ENCODE data around the gene PDZD2. TPM values are rescaled to one million over a fixed set of nuclear protein-coding genes. Genes with fewer than 3 reads are reported as not detected.

The PDZD2 gene
- total RNA-seq, 1 donor from 2014 or later: 0.65 TPM

- Mint-ChIP-seq H3K27me3 (ENCODE audit: low read depth) (peaks cover 6% of the 10 kb centered on the region), H3K9me3 (no peaks in the 10 kb centered on the region), H3K27ac (ENCODE audit: unreplicated experiment) (no peak overlapping the region), H3K4me3 (no peak overlapping the region), H3K4me1 (no peaks in the 10 kb centered on the region), H3K36me3 (ENCODE audit: low read depth) (no peaks in the 10 kb centered on the region)
- DNase-seq (ENCODE audit: low read depth, low spot score): no peak
- TF ChIP-seq, protein P1, sequence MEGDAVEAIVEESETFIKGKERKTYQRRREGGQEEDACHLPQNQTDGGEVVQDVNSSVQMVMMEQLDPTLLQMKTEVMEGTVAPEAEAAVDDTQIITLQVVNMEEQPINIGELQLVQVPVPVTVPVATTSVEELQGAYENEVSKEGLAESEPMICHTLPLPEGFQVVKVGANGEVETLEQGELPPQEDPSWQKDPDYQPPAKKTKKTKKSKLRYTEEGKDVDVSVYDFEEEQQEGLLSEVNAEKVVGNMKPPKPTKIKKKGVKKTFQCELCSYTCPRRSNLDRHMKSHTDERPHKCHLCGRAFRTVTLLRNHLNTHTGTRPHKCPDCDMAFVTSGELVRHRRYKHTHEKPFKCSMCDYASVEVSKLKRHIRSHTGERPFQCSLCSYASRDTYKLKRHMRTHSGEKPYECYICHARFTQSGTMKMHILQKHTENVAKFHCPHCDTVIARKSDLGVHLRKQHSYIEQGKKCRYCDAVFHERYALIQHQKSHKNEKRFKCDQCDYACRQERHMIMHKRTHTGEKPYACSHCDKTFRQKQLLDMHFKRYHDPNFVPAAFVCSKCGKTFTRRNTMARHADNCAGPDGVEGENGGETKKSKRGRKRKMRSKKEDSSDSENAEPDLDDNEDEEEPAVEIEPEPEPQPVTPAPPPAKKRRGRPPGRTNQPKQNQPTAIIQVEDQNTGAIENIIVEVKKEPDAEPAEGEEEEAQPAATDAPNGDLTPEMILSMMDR (conservative IDR thresholded peaks at IDR 0.05): no peak
Measured at GRCh38 chr5:31846934-31847333, 208.0 kb downstream of the PDZD2 start.

DNA sequence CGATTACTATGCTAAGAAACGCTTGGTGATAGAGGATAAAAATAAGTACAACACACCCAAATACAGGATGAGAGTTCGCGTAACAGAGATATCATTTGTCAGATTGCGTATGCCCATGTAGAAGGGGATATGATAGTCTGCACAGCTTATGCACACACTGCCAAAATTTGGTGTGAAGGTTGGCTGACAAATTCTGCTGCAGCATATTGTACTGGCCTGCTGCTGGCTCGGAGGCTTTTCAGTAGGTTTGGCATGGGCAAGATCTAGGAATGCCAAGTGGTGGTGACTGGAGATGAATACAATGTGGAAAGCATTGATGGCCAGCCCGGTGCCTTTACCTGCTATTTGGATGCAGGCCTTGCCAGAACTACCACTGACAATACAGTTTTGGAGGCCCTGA lies 208.4 kb downstream of the PDZD2 start:
- Mint-ChIP-seq H3K4me1 (no peaks in the 10 kb centered on the region), H3K36me3 (ENCODE audit: low read depth) (no peaks in the 10 kb centered on the region)
- no peak for DNase-seq (ENCODE audit: low read depth, low spot score)

GRCh38 chr5:31850981-31851689 lies 212.2 kb downstream of the PDZD2 start:
- DNase-seq (ENCODE audit: low read depth, low spot score): no peak
- TF ChIP-seq, protein P1 (conservative IDR thresholded peaks at IDR 0.05): no peak
- Mint-ChIP-seq H3K4me1 (peaks cover 17% of the 10 kb centered on the region), H3K4me3 (peak overlapping the region; percentile 21), H3K9me3 (no peaks in the 10 kb centered on the region), H3K27me3 (ENCODE audit: low read depth) (peaks cover 38% of the 10 kb centered on the region), H3K36me3 (ENCODE audit: low read depth) (peaks cover 3% of the 10 kb centered on the region), H3K27ac (ENCODE audit: unreplicated experiment) (no peak overlapping the region)

More for the DNA sequence above, 208.4 kb downstream of the PDZD2 start:
- Mint-ChIP-seq H3K4me3 (no peak overlapping the region), H3K27me3 (ENCODE audit: low read depth) (peaks cover 6% of the 10 kb centered on the region), H3K9me3 (no peaks in the 10 kb centered on the region), H3K27ac (ENCODE audit: unreplicated experiment) (no peak overlapping the region)
- TF ChIP-seq, protein P1 (conservative IDR thresholded peaks at IDR 0.05): no peak

- H3K4me1 Mint-ChIP-seq: peaks cover 17% of the 10 kb centered on the region
- peaks cover 2% of the 10 kb centered on the region for H3K9me3 Mint-ChIP-seq
- H3K4me3 Mint-ChIP-seq: peak overlapping the region; percentile 54
Measured at GRCh38 chr5:31853398-31854135, 214.6 kb downstream of the PDZD2 start.

More at GRCh38 chr5:31853398-31854135, 214.6 kb downstream of the PDZD2 start:
- TF ChIP-seq, protein P1 (conservative IDR thresholded peaks at IDR 0.05): no peak
- no peak for DNase-seq (ENCODE audit: low read depth, low spot score)
- Mint-ChIP-seq H3K27ac (ENCODE audit: unreplicated experiment) (no peak overlapping the region), H3K36me3 (ENCODE audit: low read depth) (peaks cover 5% of the 10 kb centered on the region), H3K27me3 (ENCODE audit: low read depth) (peaks cover 51% of the 10 kb centered on the region)
